Esophagus (tissue), 2 donors: ENCODE data around the gene OXTR. TPM values are rescaled to one million over a fixed set of nuclear protein-coding genes. Genes with fewer than 3 reads are reported as not detected.

Experiments
- H3K27ac ChIP-seq, 2 donors: one replicate each; pipeline ENCODE4 v1.5.1; 2013; ENCODE audit warnings: low read depth in 2 of 2, mild to moderate bottlenecking in 2 of 2, inconsistent platforms in 1 of 2, low read length in 1 of 2, moderate library complexity in 1 of 2
- H3K27me3 ChIP-seq, 2 donors: one replicate each; pipeline ENCODE4 v1.6.1; 2013; ENCODE audit warnings: low read length in 2 of 2, control low read depth in 1 of 2, mild to moderate bottlenecking in 1 of 2; ENCODE audit not compliant: insufficient read depth in 2 of 2, control insufficient read depth in 1 of 2
- H3K36me3 ChIP-seq, 2 donors: one replicate each; pipeline ENCODE4 v1.6.1; 2013; ENCODE audit warnings: low read length in 1 of 2; ENCODE audit not compliant: control insufficient read depth in 2 of 2, insufficient read depth in 2 of 2
- H3K4me1 ChIP-seq, 2 donors: one replicate each; pipeline ENCODE4 v1.6.1; 2013; ENCODE audit warnings: low read length in 1 of 2; ENCODE audit not compliant: control insufficient read depth in 2 of 2, insufficient read depth in 2 of 2
- H3K4me3 ChIP-seq, 2 donors: one replicate each; pipeline ENCODE4 v1.5.1; 2013; ENCODE audit warnings: low read length in 2 of 2, mild to moderate bottlenecking in 2 of 2, low read depth in 1 of 2, moderate library complexity in 1 of 2
- H3K9me3 ChIP-seq, 2 donors: one replicate each; pipeline ENCODE4 v1.6.1; 2013; ENCODE audit warnings: mild to moderate bottlenecking in 2 of 2, low read depth in 1 of 2, low read length in 1 of 2, moderate library complexity in 1 of 2; ENCODE audit not compliant: control insufficient read depth in 2 of 2, insufficient read depth in 1 of 2
- WGBS, 2 donors: extraction: QIAGEN DNeasy Blood & Tissue Kit; methylation state at CpG; one replicate each; pipeline ENCODE4 v1.1.7; 2013; 5-methylcytosine and 5-hydroxymethylcytosine counted together
- polyA plus RNA-seq, 2 donors: library from polyadenylated mRNA; stranded (reverse); fragments of 200-250 nt; gene quantifications; one replicate each; pipeline ENCODE4 v1.2.3, GENCODE V29; 2013
- donor health status: healthy with polysubstance abuse.
- donor health status: Bipolar disorder and iron deficiency.

OXTR gene
- polyA plus RNA-seq, 2 donors: 1.0 to 1.4 TPM

DNA sequence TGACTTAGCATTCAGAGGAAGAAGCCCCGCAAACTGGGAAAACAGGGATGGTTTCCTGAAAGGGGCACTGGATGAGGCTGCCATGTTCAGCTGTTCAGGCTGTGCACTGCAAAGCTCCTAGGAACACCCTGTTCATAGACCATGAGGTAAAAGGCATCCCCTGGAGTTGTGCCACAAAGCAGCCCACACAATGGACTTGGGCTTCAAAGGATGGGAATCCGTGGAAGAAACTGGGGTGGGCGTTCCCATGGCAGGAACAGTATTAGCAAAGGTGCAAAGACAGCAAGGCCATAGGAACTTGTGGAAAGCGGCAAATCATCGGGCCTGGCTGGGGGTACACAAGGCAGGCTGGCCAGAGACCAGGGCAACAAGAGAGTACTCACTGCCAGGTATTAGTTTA is 8.9 kb downstream of the OXTR start:
- Histone ChIP-seq H3K4me3 (no peak overlapping the region), H3K36me3 (no peaks in the 10 kb centered on the region), H3K4me1 (no peaks in the 10 kb centered on the region), H3K27ac (no peak overlapping the region), H3K27me3 (no peaks in the 10 kb centered on the region), H3K9me3 (no peaks in the 10 kb centered on the region)
- 85 to 90% methylated on average over 5 of the region's 5 CpGs for WGBS, 2 donors

DNA sequence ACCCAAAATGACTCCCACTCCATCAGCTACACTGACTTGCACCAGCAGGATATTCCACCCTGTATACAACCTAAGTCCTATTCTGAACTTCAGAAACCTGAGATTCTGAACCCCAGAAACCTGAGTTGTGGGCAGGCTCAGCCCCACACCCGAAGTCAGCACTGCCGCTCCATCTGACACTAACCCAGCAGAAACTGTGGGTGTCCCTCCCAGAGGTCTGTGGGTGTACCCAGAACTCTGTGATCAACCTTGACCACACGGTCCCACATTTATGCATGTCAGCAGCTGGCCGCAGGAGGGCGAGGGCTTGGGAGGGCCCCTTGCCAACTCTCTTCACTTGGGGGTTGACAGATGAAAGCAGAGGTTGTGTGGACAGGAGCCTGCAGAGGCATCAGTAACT is 9.3 kb downstream of the OXTR start:
- no peaks in the 10 kb centered on the region for H3K9me3 ChIP-seq
- H3K4me3 ChIP-seq: no peak overlapping the region
- no peaks in the 10 kb centered on the region for H3K4me1 ChIP-seq
- no peak overlapping the region for H3K27ac ChIP-seq
- H3K27me3 ChIP-seq: no peaks in the 10 kb centered on the region
- 89 to 92% methylated on average over 5 of the region's 5 CpGs for WGBS, 2 donors
- H3K36me3 ChIP-seq: no peaks in the 10 kb centered on the region

GRCh38 chr3:8759038-8759707 is 10.2 kb downstream of the OXTR start:
- no peaks in the 10 kb centered on the region for H3K27me3 ChIP-seq
- H3K9me3 ChIP-seq: no peaks in the 10 kb centered on the region
- H3K27ac ChIP-seq: no peak overlapping the region
- H3K4me3 ChIP-seq: no peak overlapping the region
- 87 to 92% methylated on average over 7 of the region's 7 CpGs for WGBS, 2 donors
- H3K36me3 ChIP-seq: no peaks in the 10 kb centered on the region
- no peaks in the 10 kb centered on the region for H3K4me1 ChIP-seq

- 81 to 84% methylated on average over 24 of the region's 24 CpGs for WGBS, 2 donors
- Histone ChIP-seq H3K9me3 (no peaks in the 10 kb centered on the region), H3K36me3 (no peaks in the 10 kb centered on the region), H3K27me3 (no peaks in the 10 kb centered on the region), H3K27ac (no peak overlapping the region), H3K4me3 (no peak overlapping the region), H3K4me1 (peaks cover 0 to 3% of the 10 kb centered on the region in 2 donors)
These were observed 11.6 kb downstream of the OXTR start for GRCh38 chr3:8757551-8758518.

DNA sequence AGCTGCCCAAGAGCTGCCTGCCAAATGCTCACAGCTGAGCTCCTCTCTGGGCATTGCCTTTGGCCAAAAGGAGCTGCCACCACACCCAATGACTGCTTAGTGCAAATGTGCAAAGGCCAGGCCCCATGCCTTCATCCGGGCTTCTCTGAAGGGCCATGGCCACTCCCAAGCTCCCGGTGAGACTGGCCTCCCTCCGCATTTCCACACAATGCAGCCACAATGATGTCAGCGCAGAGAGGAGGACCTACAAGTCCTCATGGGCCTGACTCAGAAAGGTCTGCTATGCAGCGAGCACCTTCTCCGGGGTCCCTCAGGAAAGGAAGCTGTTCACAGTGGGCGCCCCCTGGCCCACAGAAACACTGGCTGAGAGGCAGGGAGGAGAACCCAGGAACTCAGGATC is 12.7 kb downstream of the OXTR start:
- no peak overlapping the region for H3K27ac ChIP-seq
- WGBS, 2 donors: 78 to 85% methylated on average over 7 of the region's 7 CpGs

DNA sequence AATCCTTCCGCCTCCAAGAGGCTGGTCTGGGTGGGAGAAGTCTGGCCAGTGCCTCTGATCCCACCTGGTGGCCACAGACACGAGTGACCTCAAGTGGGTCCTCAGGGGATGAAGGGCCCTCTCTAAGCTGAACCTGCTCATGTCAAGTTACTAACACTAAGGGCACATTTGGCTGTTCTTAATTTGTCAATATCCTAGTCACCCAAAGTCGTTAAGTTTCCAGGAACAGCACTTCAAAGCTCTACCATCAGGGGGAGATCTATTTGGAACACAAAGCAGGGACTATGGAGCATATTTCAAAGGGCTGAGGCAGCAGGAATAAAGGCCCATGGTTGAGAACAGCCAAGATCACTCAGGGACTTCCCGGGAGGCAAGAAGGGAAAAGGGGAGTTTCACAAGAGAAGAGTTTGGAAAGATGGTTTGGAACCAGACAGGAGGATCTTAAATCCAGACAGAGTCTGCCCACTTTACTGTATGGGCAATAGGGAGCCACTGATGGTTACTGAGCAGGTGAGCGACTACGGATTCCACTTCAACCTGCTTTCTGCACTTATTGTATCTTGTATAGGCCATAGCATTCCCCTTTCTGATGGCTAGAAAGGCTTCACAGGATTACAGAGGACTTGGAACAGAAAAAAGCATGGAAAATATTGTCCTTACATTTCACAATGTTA is 13.7 kb downstream of the OXTR start:
- Histone ChIP-seq H3K27me3 (no peaks in the 10 kb centered on the region), H3K27ac (no peak overlapping the region), H3K36me3 (no peaks in the 10 kb centered on the region), H3K9me3 (no peaks in the 10 kb centered on the region), H3K4me1 (peaks cover 0 to 3% of the 10 kb centered on the region in 2 donors), H3K4me3 (no peak overlapping the region)
- 76% methylated on average over 6 of the region's 6 CpGs for WGBS, 2 donors

More for the DNA sequence above, 12.7 kb downstream of the OXTR start:
- Histone ChIP-seq H3K36me3 (no peaks in the 10 kb centered on the region), H3K27me3 (no peaks in the 10 kb centered on the region), H3K4me1 (peaks cover 0 to 3% of the 10 kb centered on the region in 2 donors), H3K9me3 (no peaks in the 10 kb centered on the region), H3K4me3 (no peak overlapping the region)

GRCh38 chr3:8755097-8755496 is 14.3 kb downstream of the OXTR start:
- no peaks in the 10 kb centered on the region for H3K9me3 ChIP-seq
- 37 to 47% methylated on average over 3 of the region's 3 CpGs for WGBS, 2 donors
- no peak overlapping the region for H3K4me3 ChIP-seq
- no peaks in the 10 kb centered on the region for H3K27me3 ChIP-seq
- no peaks in the 10 kb centered on the region for H3K36me3 ChIP-seq
- H3K4me1 ChIP-seq: peaks cover 0 to 3% of the 10 kb centered on the region in 2 donors
- no peak overlapping the region for H3K27ac ChIP-seq

- Histone ChIP-seq H3K27me3 (no peaks in the 10 kb centered on the region), H3K4me1 (peaks cover 0 to 3% of the 10 kb centered on the region in 2 donors), H3K4me3 (no peak overlapping the region), H3K27ac (no peak overlapping the region), H3K9me3 (no peaks in the 10 kb centered on the region), H3K36me3 (no peaks in the 10 kb centered on the region)
- WGBS, 2 donors: 87 to 89% methylated on average over 14 of the region's 14 CpGs
These were observed 16.6 kb downstream of the OXTR start for GRCh38 chr3:8752832-8753231.

DNA sequence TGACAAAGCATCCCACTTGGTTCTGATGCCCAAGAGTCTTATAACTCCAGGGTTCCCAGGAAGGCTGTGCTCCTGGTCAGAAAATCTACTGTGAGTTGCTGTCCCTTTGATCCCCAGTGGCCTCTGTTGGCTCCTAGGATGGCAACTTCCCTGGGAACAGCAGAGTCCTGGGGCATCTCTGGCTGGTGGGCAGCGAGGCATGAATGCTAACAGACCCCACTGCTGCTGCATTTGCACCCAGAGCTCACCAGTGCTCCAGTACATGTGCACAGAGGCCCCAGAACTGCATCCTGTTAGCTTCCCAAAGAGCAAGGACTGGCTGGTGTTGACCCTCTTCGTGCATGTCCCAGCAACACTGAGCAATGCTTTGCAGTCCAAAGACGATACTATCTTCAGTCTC is 20.1 kb downstream of the OXTR start:
- H3K9me3 ChIP-seq: no peaks in the 10 kb centered on the region
- H3K4me1 ChIP-seq: peaks cover 0 to 3% of the 10 kb centered on the region in 2 donors
- no peak overlapping the region for H3K4me3 ChIP-seq
- H3K36me3 ChIP-seq: no peaks in the 10 kb centered on the region
- H3K27me3 ChIP-seq: no peaks in the 10 kb centered on the region
- WGBS, 2 donors: 60 to 89% methylated on average over 3 of the region's 3 CpGs
- H3K27ac ChIP-seq: no peak overlapping the region
